ENCODE data around the gene CSNK1G2.

Gene CSNK1G2

DNA sequence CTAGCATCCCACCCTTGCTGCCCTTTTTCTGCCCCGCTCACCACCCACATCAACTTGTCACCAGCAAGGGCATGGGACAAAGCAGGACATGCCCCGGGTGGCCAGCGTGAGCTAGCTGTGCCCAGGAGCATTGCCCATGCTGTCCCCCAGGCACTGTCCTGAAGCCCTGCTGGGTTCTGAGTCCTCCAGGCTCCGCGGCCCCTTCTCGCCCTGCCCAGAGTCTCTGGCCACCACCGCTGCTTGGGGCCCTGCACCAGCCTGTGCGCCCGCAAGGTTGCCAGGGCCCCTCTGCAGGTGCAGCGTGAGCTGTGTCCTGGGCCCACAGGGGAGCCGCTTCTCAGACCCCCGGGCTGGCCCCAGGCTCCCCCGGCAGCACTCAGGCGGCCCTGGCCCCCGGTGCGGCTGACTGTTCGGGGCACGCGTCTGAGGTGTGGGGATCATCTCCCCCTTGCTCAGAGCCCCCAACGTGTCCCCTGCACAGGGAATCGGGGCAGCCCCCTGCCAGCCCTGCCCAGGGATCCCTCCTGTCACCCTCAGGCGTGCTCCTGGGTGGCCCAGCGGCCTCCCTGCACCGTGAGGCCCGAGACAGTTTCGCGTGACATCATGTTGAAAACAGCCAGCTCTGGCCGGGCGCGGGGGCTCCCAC lies 4.1 kb downstream of the CSNK1G2 start:
- H3K27ac ChIP-seq = no peak overlapping the region
- no peak for TF ChIP-seq ZFX (IDR thresholded peaks at IDR 0.05)
- TF ChIP-seq, protein P1, sequence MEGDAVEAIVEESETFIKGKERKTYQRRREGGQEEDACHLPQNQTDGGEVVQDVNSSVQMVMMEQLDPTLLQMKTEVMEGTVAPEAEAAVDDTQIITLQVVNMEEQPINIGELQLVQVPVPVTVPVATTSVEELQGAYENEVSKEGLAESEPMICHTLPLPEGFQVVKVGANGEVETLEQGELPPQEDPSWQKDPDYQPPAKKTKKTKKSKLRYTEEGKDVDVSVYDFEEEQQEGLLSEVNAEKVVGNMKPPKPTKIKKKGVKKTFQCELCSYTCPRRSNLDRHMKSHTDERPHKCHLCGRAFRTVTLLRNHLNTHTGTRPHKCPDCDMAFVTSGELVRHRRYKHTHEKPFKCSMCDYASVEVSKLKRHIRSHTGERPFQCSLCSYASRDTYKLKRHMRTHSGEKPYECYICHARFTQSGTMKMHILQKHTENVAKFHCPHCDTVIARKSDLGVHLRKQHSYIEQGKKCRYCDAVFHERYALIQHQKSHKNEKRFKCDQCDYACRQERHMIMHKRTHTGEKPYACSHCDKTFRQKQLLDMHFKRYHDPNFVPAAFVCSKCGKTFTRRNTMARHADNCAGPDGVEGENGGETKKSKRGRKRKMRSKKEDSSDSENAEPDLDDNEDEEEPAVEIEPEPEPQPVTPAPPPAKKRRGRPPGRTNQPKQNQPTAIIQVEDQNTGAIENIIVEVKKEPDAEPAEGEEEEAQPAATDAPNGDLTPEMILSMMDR (conservative IDR thresholded peaks at IDR 0.05) = no peak

DNA sequence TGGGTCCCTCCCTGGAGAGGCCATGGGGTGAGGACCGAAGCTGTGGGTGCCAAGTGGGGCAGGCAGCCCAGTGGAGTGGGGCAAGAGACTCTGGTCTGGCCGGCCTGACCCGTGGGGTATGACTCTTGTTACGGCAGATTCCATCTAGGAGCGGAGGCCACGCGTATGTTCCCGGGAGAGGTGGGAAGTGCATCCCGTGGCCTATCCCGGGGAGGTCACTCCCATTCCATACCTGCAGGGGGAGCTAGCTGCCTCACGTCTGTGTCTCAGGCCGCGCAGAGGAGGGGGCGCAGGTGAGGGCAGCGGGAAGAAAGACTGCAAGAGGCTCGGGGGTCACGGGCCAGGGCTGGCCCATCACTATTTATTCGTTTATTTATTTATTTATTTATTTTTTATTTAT lies 4.9 kb downstream of the CSNK1G2 start:
- TF ChIP-seq ZFX (IDR thresholded peaks at IDR 0.05) = no peak
- TF ChIP-seq, protein P1 (conservative IDR thresholded peaks at IDR 0.05) = no peak; the same call in 1 of the 2 replicates
- H3K27ac ChIP-seq = no peak overlapping the region

DNA sequence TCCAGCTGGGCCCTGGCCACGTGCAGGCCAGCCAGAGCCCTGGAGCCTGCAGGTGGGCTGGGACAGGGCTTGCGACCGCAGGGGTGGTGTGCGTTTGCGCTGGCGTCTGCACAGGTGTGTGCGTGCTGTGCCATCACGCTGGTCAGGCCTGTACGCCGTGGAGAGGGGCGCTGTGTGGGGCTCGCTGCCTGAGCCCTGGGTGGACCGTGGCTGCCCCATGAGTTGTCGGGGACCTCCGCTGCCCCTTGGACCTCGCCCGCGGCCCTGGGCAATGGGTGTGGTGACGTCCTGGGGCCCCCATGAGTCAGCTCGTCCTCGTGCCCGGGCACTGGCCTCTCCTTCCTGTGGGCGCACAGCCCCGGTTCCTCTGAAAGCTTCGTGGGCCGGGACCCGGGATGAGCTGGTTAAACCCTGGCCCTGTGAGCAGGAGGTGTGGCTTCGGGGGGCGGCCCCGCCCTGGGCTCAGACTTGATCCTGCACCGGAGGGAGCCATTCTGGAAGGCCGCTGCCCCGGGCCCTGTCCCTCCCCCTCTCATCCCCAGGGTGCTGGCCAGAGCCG lies 6.8 kb downstream of the CSNK1G2 start:
- no peak overlapping the region for H3K27ac ChIP-seq
- TF ChIP-seq ZFX (IDR thresholded peaks at IDR 0.05) = no peak
- TF ChIP-seq, protein P1 (conservative IDR thresholded peaks at IDR 0.05) = no peak

DNA sequence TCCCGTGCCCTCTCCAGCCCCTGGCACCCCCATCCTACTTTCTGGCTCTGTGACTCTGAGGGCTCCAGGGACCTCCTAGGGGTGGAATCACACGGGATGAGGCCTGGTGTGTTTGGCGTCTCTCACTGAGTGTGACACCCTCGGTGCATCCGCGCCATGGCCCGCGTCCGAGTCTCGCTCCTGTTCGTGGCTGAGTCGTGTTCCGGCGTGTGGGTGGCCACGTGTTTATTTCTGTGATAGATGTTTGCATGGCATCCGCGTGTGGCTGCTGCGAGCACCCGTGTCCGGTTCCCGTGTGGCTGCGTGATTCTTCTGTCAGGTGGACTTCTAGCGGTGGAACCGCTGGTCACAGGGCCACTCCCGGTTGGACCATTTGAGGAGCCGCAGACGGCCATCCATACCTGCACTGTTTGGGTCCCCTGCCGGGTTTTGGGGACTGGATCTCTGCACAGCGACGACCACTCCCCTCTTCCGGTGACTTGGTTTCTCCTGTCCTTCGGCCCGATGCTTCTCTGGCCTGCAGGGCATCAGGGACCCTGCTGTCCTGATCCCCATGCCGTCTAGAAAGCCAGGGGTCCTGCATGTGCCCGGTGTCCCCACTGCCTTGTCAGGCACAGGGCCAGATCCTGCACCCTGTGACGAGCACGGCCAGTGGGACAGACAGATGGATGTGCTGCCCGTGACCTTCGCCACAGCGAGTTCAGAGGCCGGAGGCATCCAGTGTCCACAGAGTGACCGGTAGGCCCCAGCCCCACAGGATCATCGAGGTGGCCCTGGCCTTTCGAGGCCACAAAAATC lies 8.5 kb downstream of the CSNK1G2 start:
- TF ChIP-seq ZFX (IDR thresholded peaks at IDR 0.05) = no peak
- TF ChIP-seq, protein P1 (conservative IDR thresholded peaks at IDR 0.05) = no peak
- no peak overlapping the region for H3K27ac ChIP-seq

DNA sequence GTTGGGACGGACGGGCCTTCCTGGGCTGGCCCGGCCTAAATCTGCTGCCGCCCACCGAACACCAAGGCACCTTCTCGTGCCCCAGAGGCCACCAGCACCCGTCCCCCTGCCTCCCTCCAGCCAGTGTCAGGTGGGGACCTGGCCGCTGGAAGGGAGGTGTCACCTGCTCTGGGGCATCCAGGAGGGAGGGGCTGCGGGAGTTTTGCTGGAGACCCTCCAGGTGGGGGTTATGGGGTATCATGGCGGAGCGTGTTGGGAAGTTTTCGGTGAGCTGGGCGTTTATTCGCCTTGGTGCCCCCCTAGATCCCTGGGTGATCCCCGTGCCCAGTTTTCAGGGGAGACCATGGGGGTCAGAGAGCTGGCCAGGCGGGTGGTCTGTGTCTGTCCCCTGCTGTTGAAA lies 9.7 kb downstream of the CSNK1G2 start:
- H3K27ac ChIP-seq = no peak overlapping the region
- TF ChIP-seq, protein P1 (conservative IDR thresholded peaks at IDR 0.05) = no peak
- TF ChIP-seq ZFX (IDR thresholded peaks at IDR 0.05) = no peak

DNA sequence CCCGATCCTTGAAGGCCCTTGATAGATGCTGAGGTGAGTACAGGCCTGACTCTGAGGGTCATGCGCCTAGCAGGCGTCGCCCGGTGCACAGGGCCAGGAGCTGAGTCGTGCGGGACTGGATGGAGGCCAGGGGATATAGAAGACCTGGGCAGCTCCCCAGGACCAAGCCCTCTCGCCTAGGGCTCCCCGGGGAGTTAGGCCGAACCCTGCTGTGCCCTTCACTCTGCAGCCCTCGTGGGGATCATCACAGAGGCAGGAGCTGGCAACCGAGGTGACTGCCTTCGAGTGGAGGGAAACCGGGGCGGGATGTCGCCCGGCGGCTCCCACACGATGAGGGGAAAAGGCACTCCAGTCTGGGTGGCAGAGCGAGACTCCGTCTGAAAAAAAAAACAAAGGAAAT lies 11.7 kb downstream of the CSNK1G2 start:
- no peak overlapping the region for H3K27ac ChIP-seq
- TF ChIP-seq ZFX (IDR thresholded peaks at IDR 0.05) = no peak
- TF ChIP-seq, protein P1 (conservative IDR thresholded peaks at IDR 0.05) = no peak

DNA sequence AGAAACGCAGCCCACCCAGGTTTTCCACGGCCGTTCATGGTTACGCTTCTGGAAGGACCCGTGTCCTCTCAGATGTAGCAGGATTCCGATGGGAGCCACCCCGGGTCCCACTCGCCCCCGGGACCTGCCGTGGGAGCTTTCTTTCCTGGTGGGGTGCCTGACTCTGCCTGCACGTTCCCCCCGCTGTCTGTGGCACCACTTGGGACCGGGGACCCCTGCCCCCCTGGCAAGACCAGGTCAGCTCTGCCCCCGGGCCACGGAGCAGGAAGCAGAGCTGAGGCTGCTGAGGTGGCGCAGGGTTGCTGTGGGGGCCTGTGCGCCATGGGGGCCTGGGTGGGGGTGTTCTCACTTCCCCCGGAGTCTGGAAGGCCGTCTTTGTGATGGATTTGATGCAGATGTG lies 12.1 kb downstream of the CSNK1G2 start:
- TF ChIP-seq, protein P1 (conservative IDR thresholded peaks at IDR 0.05) = no peak
- TF ChIP-seq ZFX (IDR thresholded peaks at IDR 0.05) = no peak
- no peak overlapping the region for H3K27ac ChIP-seq
